ENCODE data around the gene NSFL1C.

DNA sequence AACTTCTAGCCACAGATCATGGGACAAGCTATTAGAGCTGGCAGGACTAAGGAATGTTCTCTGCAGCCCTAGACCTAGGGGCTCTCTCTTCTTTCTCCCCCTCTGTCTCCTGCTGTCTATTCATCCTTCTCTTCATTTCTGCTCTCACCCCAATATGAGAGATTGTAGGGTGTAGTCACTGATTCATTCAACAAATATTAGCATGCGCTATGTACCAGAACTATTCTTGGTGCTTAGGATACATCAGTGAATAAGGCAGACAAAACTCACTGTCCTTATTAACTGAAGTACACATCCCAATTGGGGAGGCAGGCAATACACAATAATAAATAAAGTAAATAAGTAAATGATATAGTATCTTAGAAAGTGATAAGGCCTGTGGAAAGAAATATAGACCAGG, 39.2 kb upstream of the NSFL1C start:
- TF ChIP-seq CREB1 (IDR thresholded peaks at IDR 0.05; ENCODE audit: low read depth) (no peak), TAF1 (IDR thresholded peaks at IDR 0.05; ENCODE audit: low read depth) (no peak), CEBPB (IDR thresholded peaks at IDR 0.05) (no peak), EP300 (IDR thresholded peaks at IDR 0.05; ENCODE audit: borderline replicate concordance) (no peak), RAD21 (IDR thresholded peaks at IDR 0.05; ENCODE audit: low read depth) (no peak), TEAD4 (IDR thresholded peaks at IDR 0.05) (no peak), EGR1 (IDR thresholded peaks at IDR 0.05) (no peak), FOXM1 (IDR thresholded peaks at IDR 0.05; ENCODE audit: borderline replicate concordance, low read depth) (no peak), YY1 (IDR thresholded peaks at IDR 0.05; ENCODE audit: low read depth) (no peak), TCF12 (IDR thresholded peaks at IDR 0.05; ENCODE audit: low read depth) (no peak), NFIC (IDR thresholded peaks at IDR 0.05) (no peak)
- TF ChIP-seq, protein P1, sequence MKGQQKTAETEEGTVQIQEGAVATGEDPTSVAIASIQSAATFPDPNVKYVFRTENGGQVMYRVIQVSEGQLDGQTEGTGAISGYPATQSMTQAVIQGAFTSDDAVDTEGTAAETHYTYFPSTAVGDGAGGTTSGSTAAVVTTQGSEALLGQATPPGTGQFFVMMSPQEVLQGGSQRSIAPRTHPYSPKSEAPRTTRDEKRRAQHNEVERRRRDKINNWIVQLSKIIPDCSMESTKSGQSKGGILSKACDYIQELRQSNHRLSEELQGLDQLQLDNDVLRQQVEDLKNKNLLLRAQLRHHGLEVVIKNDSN (IDR thresholded peaks at IDR 0.05), result no peak
- TF ChIP-seq, protein P2, sequence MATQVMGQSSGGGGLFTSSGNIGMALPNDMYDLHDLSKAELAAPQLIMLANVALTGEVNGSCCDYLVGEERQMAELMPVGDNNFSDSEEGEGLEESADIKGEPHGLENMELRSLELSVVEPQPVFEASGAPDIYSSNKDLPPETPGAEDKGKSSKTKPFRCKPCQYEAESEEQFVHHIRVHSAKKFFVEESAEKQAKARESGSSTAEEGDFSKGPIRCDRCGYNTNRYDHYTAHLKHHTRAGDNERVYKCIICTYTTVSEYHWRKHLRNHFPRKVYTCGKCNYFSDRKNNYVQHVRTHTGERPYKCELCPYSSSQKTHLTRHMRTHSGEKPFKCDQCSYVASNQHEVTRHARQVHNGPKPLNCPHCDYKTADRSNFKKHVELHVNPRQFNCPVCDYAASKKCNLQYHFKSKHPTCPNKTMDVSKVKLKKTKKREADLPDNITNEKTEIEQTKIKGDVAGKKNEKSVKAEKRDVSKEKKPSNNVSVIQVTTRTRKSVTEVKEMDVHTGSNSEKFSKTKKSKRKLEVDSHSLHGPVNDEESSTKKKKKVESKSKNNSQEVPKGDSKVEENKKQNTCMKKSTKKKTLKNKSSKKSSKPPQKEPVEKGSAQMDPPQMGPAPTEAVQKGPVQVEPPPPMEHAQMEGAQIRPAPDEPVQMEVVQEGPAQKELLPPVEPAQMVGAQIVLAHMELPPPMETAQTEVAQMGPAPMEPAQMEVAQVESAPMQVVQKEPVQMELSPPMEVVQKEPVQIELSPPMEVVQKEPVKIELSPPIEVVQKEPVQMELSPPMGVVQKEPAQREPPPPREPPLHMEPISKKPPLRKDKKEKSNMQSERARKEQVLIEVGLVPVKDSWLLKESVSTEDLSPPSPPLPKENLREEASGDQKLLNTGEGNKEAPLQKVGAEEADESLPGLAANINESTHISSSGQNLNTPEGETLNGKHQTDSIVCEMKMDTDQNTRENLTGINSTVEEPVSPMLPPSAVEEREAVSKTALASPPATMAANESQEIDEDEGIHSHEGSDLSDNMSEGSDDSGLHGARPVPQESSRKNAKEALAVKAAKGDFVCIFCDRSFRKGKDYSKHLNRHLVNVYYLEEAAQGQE (IDR thresholded peaks at IDR 0.05; ENCODE audit: low read depth), result no peak
- TF ChIP-seq, protein P3, sequence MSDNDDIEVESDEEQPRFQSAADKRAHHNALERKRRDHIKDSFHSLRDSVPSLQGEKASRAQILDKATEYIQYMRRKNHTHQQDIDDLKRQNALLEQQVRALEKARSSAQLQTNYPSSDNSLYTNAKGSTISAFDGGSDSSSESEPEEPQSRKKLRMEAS (IDR thresholded peaks at IDR 0.05), result no peak
